MM.1S (cell line): ENCODE data around the gene LDLRAD3.
"Not testable (repeated sequence)": the region's sequence is repeated elsewhere in the genome, so short reads cannot be mapped to it uniquely, and the experiment has no call there.

Source experiments
- CTCF ChIP-seq: fragments of 300-600 bp; sonication (generic); IDR thresholded peaks from 2 replicates; pipeline ENCODE4 v1.5.1; 2016; ENCODE audit warnings: antibody characterized with exemption, low read length, mixed read lengths
- EZH2 ChIP-seq: fragments of 300-600 bp; sonication (generic); optimal IDR thresholded peaks from 2 replicates; pipeline ENCODE3; 2017; ENCODE audit warnings: low read depth, mild to moderate bottlenecking, antibody characterized with exemption, low read length, mixed read lengths

- TF ChIP-seq CTCF, EZH2: not testable (repeated sequence)
Measured at GRCh38 chr11:35908432-35908771, 35.5 kb upstream of the LDLRAD3 start.
